Tibial nerve (tissue), 4 donors: ENCODE results near the gene EDAR. TPM values are rescaled to one million over a fixed set of nuclear protein-coding genes. Genes with fewer than 3 reads are reported as not detected.

ENCODE experiments used
- DNase-seq, 2 donors: peaks; one replicate each; pipeline ENCODE4 v3.0.0-alpha.2; 2019; ENCODE audit warnings: low spot score in 2 of 2
- H3K27ac ChIP-seq, 4 donors: fragments of 200-600 bp; sonication (generic) in 3 of 4; one replicate each; pipeline ENCODE4 v1.5.1; 2017 to 2019; ENCODE audit warnings: mild to moderate bottlenecking in 1 of 4
- H3K27me3 ChIP-seq, 2 donors: fragments of 200-600 bp; sonication (generic) in 1 of 2; one replicate each; pipeline versions ENCODE4 v1.5.1 to v1.6.0; 2017 to 2019
- H3K36me3 ChIP-seq, 3 donors: fragments of 200-600 bp; sonication (generic); one replicate each; pipeline ENCODE4 v1.5.1; 2018 to 2019
- H3K4me1 ChIP-seq, 4 donors: fragments of 200-600 bp; sonication (generic) in 3 of 4; one replicate each; pipeline ENCODE4 v1.5.1; 2017 to 2019
- H3K4me3 ChIP-seq, 4 donors: fragments of 200-600 bp; sonication (generic) in 3 of 4; one replicate each; pipeline ENCODE4 v1.5.1; 2017 to 2019; ENCODE audit warnings: mild to moderate bottlenecking in 1 of 4, moderate library complexity in 1 of 4
- H3K9me3 ChIP-seq, 4 donors: fragments of 200-600 bp; sonication (generic) in 3 of 4; one replicate each; pipeline ENCODE4 v1.5.1; 2017 to 2019
- CTCF ChIP-seq, 5 experiments: fragments of 200-600 bp in 3 of 5; fragments of 450-650 bp in 2 of 5; sonication (generic) in 3 of 5; IDR thresholded peaks; one replicate each; pipeline ENCODE4 v1.5.1; 2016 to 2019; ENCODE audit warnings: antibody characterized with exemption in 5 of 5, mild to moderate bottlenecking in 3 of 5, moderate library complexity in 2 of 5
- EP300 ChIP-seq, 2 donors: sonication (generic); formaldehyde crosslinking; IDR thresholded peaks; one replicate each; pipeline ENCODE4 v1.6.1; 2017; ENCODE audit warnings: antibody characterized with exemption in 2 of 2, mild to moderate bottlenecking in 1 of 2
- POLR2A ChIP-seq, 2 donors: fragments of 450-650 bp; IDR thresholded peaks; one replicate each; pipeline ENCODE4 v1.6.1; 2017; ENCODE audit warnings: antibody characterized with exemption in 2 of 2, mild to moderate bottlenecking in 2 of 2, moderate library complexity in 2 of 2
- WGBS, 2 donors: methylation state at CpG; one replicate each; pipeline ENCODE4 v1.1.5; 2018; 5-methylcytosine and 5-hydroxymethylcytosine counted together
- total RNA-seq, 4 donors: library from RNA; depleted of rRNA; stranded (reverse); fragments of >200 nt; gene quantifications; one replicate each; pipeline ENCODE4 v1.1.0, GENCODE V29; 2016

The EDAR gene
- total RNA-seq, 4 donors from 2014 or later, result under 0.01 TPM; not detected in 3

- Histone ChIP-seq H3K9me3 (no peaks in the 10 kb centered on the region), H3K4me3 (no peak overlapping the region), H3K27ac (no peak overlapping the region), H3K4me1 (no peaks in the 10 kb centered on the region), H3K27me3 (no peaks in the 10 kb centered on the region), H3K36me3 (no peaks in the 10 kb centered on the region)
- no peak for TF ChIP-seq POLR2A (IDR thresholded peaks at IDR 0.05)
- TF ChIP-seq CTCF (IDR thresholded peaks at IDR 0.05), result no peak
- TF ChIP-seq EP300 (IDR thresholded peaks at IDR 0.05), result no peak
- no peak for DNase-seq
- 76 to 81% methylated on average over 4 of the region's 4 CpGs for WGBS, 2 donors
Observed at GRCh38 chr2:109006971-109007370, 18.0 kb upstream of the EDAR start.

- Histone ChIP-seq H3K27me3 (no peaks in the 10 kb centered on the region), H3K4me3 (no peak overlapping the region), H3K36me3 (no peaks in the 10 kb centered on the region), H3K9me3 (no peaks in the 10 kb centered on the region), H3K27ac (no peak overlapping the region), H3K4me1 (no peaks in the 10 kb centered on the region)
- WGBS, 2 donors, result 85 to 87% methylated on average over 20 of the region's 20 CpGs
- TF ChIP-seq EP300 (IDR thresholded peaks at IDR 0.05) (no peak), CTCF (IDR thresholded peaks at IDR 0.05) (no peak), POLR2A (IDR thresholded peaks at IDR 0.05) (no peak)
- no peak for DNase-seq
Observed at GRCh38 chr2:109005686-109006204, 16.7 kb upstream of the EDAR start.

GRCh38 chr2:109001201-109001600, 12.2 kb upstream of the EDAR start:
- H3K9me3 ChIP-seq, result no peaks in the 10 kb centered on the region

DNA sequence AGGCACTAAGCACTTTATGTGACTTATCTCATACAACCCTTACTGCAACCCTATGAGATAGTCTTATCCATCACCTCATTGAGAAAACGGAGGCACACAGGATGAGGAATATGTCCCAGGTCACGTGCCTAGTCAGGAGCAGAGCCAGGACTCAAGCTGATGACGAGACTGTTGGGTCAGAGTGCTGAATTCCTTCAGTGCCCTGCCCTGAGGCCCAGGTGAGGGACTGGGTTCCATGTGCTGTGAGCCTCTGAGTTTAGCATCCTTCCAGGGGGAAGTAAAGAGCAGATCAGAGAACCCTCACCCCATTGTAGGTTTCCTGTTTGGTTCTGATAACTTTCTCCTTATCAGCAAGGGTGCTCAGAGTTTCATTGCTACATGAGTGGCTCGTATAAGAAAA, 11.7 kb upstream of the EDAR start:
- H3K4me3 ChIP-seq, result no peak overlapping the region
- H3K27ac ChIP-seq, result no peak overlapping the region
- 78 to 82% methylated on average over 4 of the region's 4 CpGs for WGBS, 2 donors
- TF ChIP-seq POLR2A (IDR thresholded peaks at IDR 0.05), result no peak
- TF ChIP-seq EP300 (IDR thresholded peaks at IDR 0.05), result no peak
- TF ChIP-seq CTCF (IDR thresholded peaks at IDR 0.05), result no peak
- no peaks in the 10 kb centered on the region for H3K9me3 ChIP-seq
- no peaks in the 10 kb centered on the region for H3K36me3 ChIP-seq
- no peaks in the 10 kb centered on the region for H3K4me1 ChIP-seq
- no peaks in the 10 kb centered on the region for H3K27me3 ChIP-seq
- no peak for DNase-seq

More at GRCh38 chr2:109001201-109001600, 12.2 kb upstream of the EDAR start:
- 52 to 68% methylated on average over 3 of the region's 3 CpGs for WGBS, 2 donors
- Histone ChIP-seq H3K4me3 (no peak overlapping the region), H3K27ac (no peak overlapping the region), H3K4me1 (no peaks in the 10 kb centered on the region), H3K27me3 (no peaks in the 10 kb centered on the region), H3K36me3 (no peaks in the 10 kb centered on the region)
- no peak for DNase-seq
- no peak for TF ChIP-seq EP300 (IDR thresholded peaks at IDR 0.05)
- TF ChIP-seq POLR2A (IDR thresholded peaks at IDR 0.05), result no peak
- no peak for TF ChIP-seq CTCF (IDR thresholded peaks at IDR 0.05)

GRCh38 chr2:108998911-108999310, 9.9 kb upstream of the EDAR start:
- no peaks in the 10 kb centered on the region for H3K4me1 ChIP-seq
- 63 to 66% methylated on average over 3 of the region's 3 CpGs for WGBS, 2 donors
- no peaks in the 10 kb centered on the region for H3K36me3 ChIP-seq
- no peak for DNase-seq
- H3K27ac ChIP-seq, result no peak overlapping the region
- no peak overlapping the region for H3K4me3 ChIP-seq
- H3K27me3 ChIP-seq, result no peaks in the 10 kb centered on the region
- no peaks in the 10 kb centered on the region for H3K9me3 ChIP-seq
- no peak for TF ChIP-seq POLR2A (IDR thresholded peaks at IDR 0.05)
- TF ChIP-seq EP300 (IDR thresholded peaks at IDR 0.05), result no peak
- TF ChIP-seq CTCF (IDR thresholded peaks at IDR 0.05), result no peak
